ENCODE results near the gene NFXL1.

- TF ChIP-seq POLR2AphosphoS5 (IDR thresholded peaks at IDR 0.05; ENCODE audit: low read depth, low read length) (no peak), REST (IDR thresholded peaks at IDR 0.05; ENCODE audit: insufficient read depth in 1 of 2, low read depth in 2 of 2, low read length in 2 of 2) (no peak)
These were observed 52.1 kb downstream of the NFXL1 start for GRCh38 chr4:47862297-47862696.

Data from PFSK-1 (cell line).